ENCODE results near the gene ARHGAP30.

GRCh38 chr1:161013488-161014230, 56.0 kb downstream of the ARHGAP30 start:
- TF ChIP-seq CTCF (IDR thresholded peaks at IDR 0.05) (no peak), POLR2AphosphoS5 (IDR thresholded peaks at IDR 0.05; ENCODE audit: low read depth, low read length) (no peak), TCF7L2 (IDR thresholded peaks at IDR 0.05; ENCODE audit: low read depth, low read length) (no peak), SIN3A (IDR thresholded peaks at IDR 0.05; ENCODE audit: borderline replicate concordance, insufficient read depth, low read depth, low read length) (no peak)
- TF ChIP-seq, protein P1, sequence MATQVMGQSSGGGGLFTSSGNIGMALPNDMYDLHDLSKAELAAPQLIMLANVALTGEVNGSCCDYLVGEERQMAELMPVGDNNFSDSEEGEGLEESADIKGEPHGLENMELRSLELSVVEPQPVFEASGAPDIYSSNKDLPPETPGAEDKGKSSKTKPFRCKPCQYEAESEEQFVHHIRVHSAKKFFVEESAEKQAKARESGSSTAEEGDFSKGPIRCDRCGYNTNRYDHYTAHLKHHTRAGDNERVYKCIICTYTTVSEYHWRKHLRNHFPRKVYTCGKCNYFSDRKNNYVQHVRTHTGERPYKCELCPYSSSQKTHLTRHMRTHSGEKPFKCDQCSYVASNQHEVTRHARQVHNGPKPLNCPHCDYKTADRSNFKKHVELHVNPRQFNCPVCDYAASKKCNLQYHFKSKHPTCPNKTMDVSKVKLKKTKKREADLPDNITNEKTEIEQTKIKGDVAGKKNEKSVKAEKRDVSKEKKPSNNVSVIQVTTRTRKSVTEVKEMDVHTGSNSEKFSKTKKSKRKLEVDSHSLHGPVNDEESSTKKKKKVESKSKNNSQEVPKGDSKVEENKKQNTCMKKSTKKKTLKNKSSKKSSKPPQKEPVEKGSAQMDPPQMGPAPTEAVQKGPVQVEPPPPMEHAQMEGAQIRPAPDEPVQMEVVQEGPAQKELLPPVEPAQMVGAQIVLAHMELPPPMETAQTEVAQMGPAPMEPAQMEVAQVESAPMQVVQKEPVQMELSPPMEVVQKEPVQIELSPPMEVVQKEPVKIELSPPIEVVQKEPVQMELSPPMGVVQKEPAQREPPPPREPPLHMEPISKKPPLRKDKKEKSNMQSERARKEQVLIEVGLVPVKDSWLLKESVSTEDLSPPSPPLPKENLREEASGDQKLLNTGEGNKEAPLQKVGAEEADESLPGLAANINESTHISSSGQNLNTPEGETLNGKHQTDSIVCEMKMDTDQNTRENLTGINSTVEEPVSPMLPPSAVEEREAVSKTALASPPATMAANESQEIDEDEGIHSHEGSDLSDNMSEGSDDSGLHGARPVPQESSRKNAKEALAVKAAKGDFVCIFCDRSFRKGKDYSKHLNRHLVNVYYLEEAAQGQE (IDR thresholded peaks at IDR 0.05; ENCODE audit: insufficient read depth in 1 of 2, low read depth in 2 of 2, low read length in 1 of 2): no peak

Measured in Panc1 (cell line).